Activated CD4-positive, alpha-beta memory T cell treated with anti-CD3 and anti-CD28 coated beads for 36 hours (primary cell): ENCODE data around the gene DCXR. TPM values are rescaled to one million over a fixed set of nuclear protein-coding genes. Genes with fewer than 3 reads are reported as not detected.
A peak's percentile ranks its signal among the peaks of the same experiment; 100 is the strongest.

ENCODE experiments used
- CTCF ChIA-PET: fragments of 350-600 bp; sonication (Branson Sonifier 250); formaldehyde crosslinking; loops from one replicate; lab custom pipeline; 2021; ENCODE audit warnings: antibody characterized with exemption, inconsistent platforms; lab: Charles Lee
- POLR2A ChIA-PET: fragments of 350-600 bp; sonication (Branson Sonifier 250); formaldehyde crosslinking; loops from one replicate; lab custom pipeline; 2021; ENCODE audit warnings: antibody characterized with exemption; lab: Charles Lee
- DNase-seq: peaks from one replicate; pipeline ENCODE4 v3.0.0-alpha.2; 2020
- H3K27ac Mint-ChIP-seq: one replicate; pipeline ENCODE4 v1.8.0; 2021; ENCODE audit warnings: mixed read lengths
- H3K27me3 Mint-ChIP-seq: one replicate; pipeline ENCODE4 v1.8.0; 2021; ENCODE audit warnings: mixed read lengths
- H3K36me3 Mint-ChIP-seq: one replicate; pipeline ENCODE4 v1.8.0; 2021; ENCODE audit warnings: mixed read lengths
- H3K4me1 Mint-ChIP-seq: one replicate; pipeline ENCODE4 v1.8.0; 2021; ENCODE audit warnings: low read depth, mixed read lengths
- H3K4me3 Mint-ChIP-seq: one replicate; pipeline ENCODE4 v1.8.0; 2021; ENCODE audit warnings: mild to moderate bottlenecking, mixed read lengths
- H3K9me3 Mint-ChIP-seq: one replicate; pipeline ENCODE4 v1.8.0; 2021; ENCODE audit warnings: mixed read lengths
- intact Hi-C: fragments of 100-400 bp; cut with micrococcal nuclease; formaldehyde crosslinking; loops from one replicate; pipeline ENCODE4 v1.15.1; 2023
- total RNA-seq, 2 experiments: library from RNA; stranded (reverse); gene quantifications; one replicate each; pipeline ENCODE4 v1.2.3, GENCODE V29; 2021

DCXR gene
- total RNA-seq, 2 experiments from 2014 or later, result 105 to 115 TPM

- POLR2A ChIA-PET, result no interaction called here
- Mint-ChIP-seq H3K27ac (no peak overlapping the region), H3K4me3 (no peak overlapping the region), H3K36me3 (peaks cover 26% of the 10 kb centered on the region), H3K9me3 (no peaks in the 10 kb centered on the region), H3K27me3 (no peaks in the 10 kb centered on the region), H3K4me1 (no peaks in the 10 kb centered on the region)
- intact Hi-C loops, result no loop called here
- CTCF ChIA-PET, result no interaction called here
- no peak for DNase-seq
Observed at GRCh38 chr17:82080048-82080788, 42.7 kb upstream of the DCXR start.

DNA sequence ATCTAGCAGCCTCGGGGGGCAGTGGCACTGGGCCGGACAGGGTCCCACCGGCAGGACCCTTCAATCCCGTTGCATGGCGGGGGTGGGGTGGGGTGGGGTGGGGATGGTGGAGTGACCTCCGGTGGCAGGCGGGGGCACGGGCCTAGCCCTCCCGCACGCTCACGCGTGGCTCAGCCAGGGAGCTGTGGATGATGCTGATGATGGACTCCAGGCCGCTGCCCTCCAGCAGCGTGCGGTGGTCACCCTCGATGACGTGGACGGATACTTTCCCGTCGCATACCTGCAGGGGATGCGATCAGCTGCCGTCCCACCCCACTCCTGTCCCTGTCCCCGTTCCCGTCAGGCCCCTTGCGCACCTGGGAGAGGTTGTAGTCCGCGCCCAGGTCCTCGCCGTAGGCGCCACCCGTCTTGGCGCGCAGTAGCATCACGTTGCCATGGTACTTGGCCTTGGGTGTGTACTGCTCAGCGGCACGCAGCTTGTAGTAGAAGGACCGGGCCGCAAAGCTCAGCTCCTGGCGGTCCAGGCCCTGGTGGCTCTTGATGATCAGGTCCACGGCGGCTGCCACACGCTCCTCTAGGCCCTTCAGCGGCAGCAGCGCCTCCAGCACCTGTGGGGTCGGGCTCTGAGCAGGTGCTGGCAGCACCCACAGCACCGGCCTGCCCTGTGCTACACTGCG, 41.6 kb upstream of the DCXR start:
- no peaks in the 10 kb centered on the region for H3K9me3 Mint-ChIP-seq
- ChIA-PET POLR2A (no interaction called here), CTCF (no interaction called here)
- intact Hi-C loops, result no loop called here
- no peaks in the 10 kb centered on the region for H3K4me1 Mint-ChIP-seq
- peaks cover 21% of the 10 kb centered on the region for H3K36me3 Mint-ChIP-seq
- no peak overlapping the region for H3K4me3 Mint-ChIP-seq
- H3K27me3 Mint-ChIP-seq, result no peaks in the 10 kb centered on the region
- DNase-seq, result no peak
- no peak overlapping the region for H3K27ac Mint-ChIP-seq

DNA sequence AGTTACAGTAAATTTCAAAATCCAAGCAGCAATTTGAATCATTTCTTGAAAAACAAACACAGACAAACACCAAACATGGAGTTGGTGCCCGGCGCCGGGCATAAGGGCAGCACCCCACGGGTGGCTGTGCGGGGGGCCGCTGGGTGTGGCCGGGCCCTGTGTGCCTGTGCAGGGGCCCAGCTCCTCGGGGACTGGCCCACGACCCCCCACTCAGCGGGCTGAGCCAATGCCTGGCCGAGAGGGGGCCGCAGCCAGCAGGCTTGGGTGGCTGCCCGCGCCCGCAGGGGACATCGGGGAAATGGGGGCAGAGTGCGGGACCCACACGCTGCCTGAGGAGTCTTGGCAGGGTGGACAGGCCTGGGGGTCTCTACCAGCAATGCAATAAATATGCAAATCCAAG, 40.9 kb upstream of the DCXR start:
- Mint-ChIP-seq H3K27me3 (no peaks in the 10 kb centered on the region), H3K9me3 (no peaks in the 10 kb centered on the region), H3K4me3 (no peak overlapping the region), H3K36me3 (peaks cover 16% of the 10 kb centered on the region), H3K27ac (no peak overlapping the region), H3K4me1 (no peaks in the 10 kb centered on the region)
- CTCF ChIA-PET, result no interaction called here
- POLR2A ChIA-PET, result interaction anchor here (1.4 kb wide), 1 partner anchor 19 kb away, joined by 6 read pairs; no protein-coding TSS in a partner anchor
- intact Hi-C loops, result no loop called here
- no peak for DNase-seq

- Mint-ChIP-seq H3K4me1 (no peaks in the 10 kb centered on the region), H3K27ac (no peak overlapping the region), H3K36me3 (peaks cover 11% of the 10 kb centered on the region), H3K27me3 (no peaks in the 10 kb centered on the region), H3K4me3 (no peak overlapping the region), H3K9me3 (no peaks in the 10 kb centered on the region)
- intact Hi-C loops, result no loop called here
- CTCF ChIA-PET, result interaction anchor here (1.6 kb wide), 1 partner anchor 48 kb away, joined by 7 read pairs; no protein-coding TSS in a partner anchor
- DNase-seq, result no peak
- POLR2A ChIA-PET, result interaction anchor here (1.4 kb wide), 1 partner anchor 18 kb away, joined by 6 read pairs; no protein-coding TSS in a partner anchor
Observed at GRCh38 chr17:82077617-82078358, 40.3 kb upstream of the DCXR start.

DNA sequence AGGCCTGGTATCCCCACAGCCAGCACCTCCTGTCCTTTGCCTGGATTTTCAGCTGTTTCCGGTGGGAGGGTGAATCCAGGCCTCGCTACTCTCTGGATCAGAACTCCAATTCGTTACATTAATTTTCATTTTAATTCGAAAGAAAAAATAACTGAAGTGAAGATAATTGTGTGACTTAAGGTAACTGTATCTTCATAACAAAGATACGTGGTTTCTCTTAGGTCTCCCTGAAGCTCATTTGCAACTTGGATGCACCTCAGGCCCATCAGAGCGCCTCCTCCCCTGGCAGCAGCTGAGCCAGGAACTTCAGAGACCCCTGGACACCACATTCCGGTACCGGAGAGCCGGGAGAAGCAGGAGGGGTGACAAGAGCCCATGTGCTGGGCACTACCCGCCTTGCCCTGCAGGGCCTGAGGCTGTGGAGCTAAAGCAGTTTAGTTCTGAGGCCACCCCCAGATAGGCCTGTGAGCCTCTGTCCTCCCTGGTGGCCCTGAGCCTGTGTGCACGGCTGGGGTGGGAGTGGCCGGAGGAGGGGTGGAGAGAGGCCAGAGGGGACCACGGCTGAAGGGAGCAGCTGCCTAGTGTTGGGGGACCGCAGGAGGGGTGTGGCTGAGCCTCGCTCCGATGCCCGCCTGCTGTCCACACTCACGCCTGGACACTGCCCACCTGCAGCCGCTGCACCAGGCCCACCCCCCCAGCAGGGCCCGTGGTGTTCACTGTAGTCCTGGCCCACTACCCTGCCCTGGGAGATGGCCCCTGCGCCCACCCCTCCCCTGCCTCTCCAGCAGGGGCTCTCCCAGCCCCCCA, 39.5 kb upstream of the DCXR start:
- intact Hi-C loops, result no loop called here
- Mint-ChIP-seq H3K27ac (no peak overlapping the region), H3K4me3 (no peak overlapping the region), H3K9me3 (no peaks in the 10 kb centered on the region), H3K4me1 (no peaks in the 10 kb centered on the region), H3K27me3 (no peaks in the 10 kb centered on the region), H3K36me3 (peaks cover 10% of the 10 kb centered on the region)
- CTCF ChIA-PET, result interaction anchor here (1.6 kb wide), 1 partner anchor 47 kb away, joined by 7 read pairs; no protein-coding TSS in a partner anchor
- POLR2A ChIA-PET, result interaction anchor here (1.2 to 1.4 kb wide), 2 partner anchors 13 to 17 kb away, joined by 3 to 6 read pairs; no protein-coding TSS in a partner anchor
- no peak for DNase-seq

DNA sequence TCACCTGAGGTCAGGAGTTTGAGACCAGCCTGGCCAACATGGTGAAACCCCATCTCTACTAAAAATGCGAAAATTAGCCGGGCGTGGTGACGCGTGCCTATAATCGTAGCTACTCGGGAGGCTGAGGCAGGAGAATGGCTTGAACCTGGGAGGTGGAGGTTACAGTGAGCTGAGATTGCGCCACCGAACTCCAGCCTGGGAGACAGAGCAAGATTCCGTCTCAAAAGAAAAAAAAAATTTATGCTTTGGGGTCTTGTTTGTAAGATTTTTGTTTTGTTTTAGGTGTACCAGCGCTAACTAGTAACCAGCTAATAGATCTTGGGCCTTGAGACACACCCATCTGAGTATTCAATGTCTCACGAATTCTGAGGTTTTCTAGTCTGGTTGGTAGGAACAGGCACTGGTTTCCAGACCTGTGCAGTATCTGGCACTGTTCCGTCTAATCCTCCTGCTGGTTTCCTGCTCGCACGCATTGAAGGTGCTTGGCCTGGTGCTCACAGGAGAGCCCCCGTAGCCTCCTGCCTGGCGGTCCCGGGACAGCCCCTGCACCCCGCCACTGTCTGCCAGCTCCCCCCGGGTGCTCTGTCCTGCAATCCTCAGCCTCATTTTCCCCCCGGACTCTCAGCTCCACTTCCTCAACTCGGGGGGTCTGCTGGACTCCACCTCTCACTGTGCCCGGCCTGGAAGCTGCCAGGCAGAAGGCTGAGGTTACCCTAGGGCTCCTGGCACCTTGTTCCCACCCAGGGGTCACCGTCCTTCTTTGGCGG, 38.7 kb upstream of the DCXR start:
- POLR2A ChIA-PET, result interaction anchor here (1.2 kb wide), 1 partner anchor 14 kb away, joined by 3 read pairs; no protein-coding TSS in a partner anchor
- CTCF ChIA-PET, result interaction anchor here (1.6 kb wide), 1 partner anchor 46 kb away, joined by 7 read pairs; no protein-coding TSS in a partner anchor
- Mint-ChIP-seq H3K4me3 (no peak overlapping the region), H3K9me3 (no peaks in the 10 kb centered on the region), H3K36me3 (peaks cover 8% of the 10 kb centered on the region), H3K27me3 (no peaks in the 10 kb centered on the region), H3K4me1 (no peaks in the 10 kb centered on the region), H3K27ac (peak overlapping the region; percentile 2)
- intact Hi-C loops, result no loop called here
- no peak for DNase-seq

DNA sequence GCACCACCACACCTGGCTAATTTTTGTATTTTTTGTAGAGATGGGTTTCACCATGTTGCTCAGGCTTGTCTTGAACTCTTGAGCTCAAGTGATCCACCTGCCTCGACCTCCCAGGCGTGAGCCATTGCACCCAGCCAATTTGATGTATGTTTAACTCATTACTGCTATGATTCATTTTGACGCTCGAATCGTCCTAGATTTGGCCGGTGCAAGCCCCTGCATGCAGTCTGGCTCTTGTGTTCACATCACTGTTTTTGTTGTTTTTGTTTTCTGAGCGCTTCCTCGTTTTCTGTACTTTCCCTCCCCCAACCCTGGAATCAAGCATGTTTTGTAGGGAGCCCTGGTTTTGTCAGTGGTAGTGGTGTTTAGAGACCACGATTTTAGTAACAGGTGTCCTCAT, 35.9 kb upstream of the DCXR start:
- intact Hi-C loops, result no loop called here
- Mint-ChIP-seq H3K4me3 (no peak overlapping the region), H3K27me3 (no peaks in the 10 kb centered on the region), H3K36me3 (peaks cover 2% of the 10 kb centered on the region), H3K27ac (no peak overlapping the region), H3K4me1 (no peaks in the 10 kb centered on the region), H3K9me3 (no peaks in the 10 kb centered on the region)
- CTCF ChIA-PET, result interaction anchor here (0.7 kb wide), 1 partner anchor 43 kb away, joined by 3 read pairs; no protein-coding TSS in a partner anchor
- DNase-seq, result no peak
- POLR2A ChIA-PET, result interaction anchor here (1.0 kb wide), 1 partner anchor 25 kb away, joined by 7 read pairs; the partner anchor contains the start of gene FASN

- CTCF ChIA-PET, result interaction anchor here (0.7 kb wide), 1 partner anchor 42 kb away, joined by 3 read pairs; no protein-coding TSS in a partner anchor
- no peaks in the 10 kb centered on the region for H3K27me3 Mint-ChIP-seq
- H3K27ac Mint-ChIP-seq, result no peak overlapping the region
- POLR2A ChIA-PET, result interaction anchor here (0.6 kb wide), 1 partner anchor 166 kb away, joined by 4 read pairs; no protein-coding TSS in a partner anchor
- no peaks in the 10 kb centered on the region for H3K9me3 Mint-ChIP-seq
- H3K36me3 Mint-ChIP-seq, result no peaks in the 10 kb centered on the region
- intact Hi-C loops, result no loop called here
- DNase-seq, result no peak
- H3K4me1 Mint-ChIP-seq, result no peaks in the 10 kb centered on the region
- no peak overlapping the region for H3K4me3 Mint-ChIP-seq
Observed at GRCh38 chr17:82072827-82073226, 35.3 kb upstream of the DCXR start.

GRCh38 chr17:82070611-82071010, 33.1 kb upstream of the DCXR start:
- Mint-ChIP-seq H3K27ac (no peak overlapping the region), H3K9me3 (no peaks in the 10 kb centered on the region), H3K4me3 (no peak overlapping the region), H3K36me3 (no peaks in the 10 kb centered on the region), H3K27me3 (no peaks in the 10 kb centered on the region), H3K4me1 (peaks cover 3% of the 10 kb centered on the region)
- no peak for DNase-seq
- intact Hi-C loops, result no loop called here
- CTCF ChIA-PET, result interaction anchor here (1.0 kb wide), 1 partner anchor 135 kb away, joined by 3 read pairs; no protein-coding TSS in a partner anchor
- POLR2A ChIA-PET, result no interaction called here

GRCh38 chr17:82065638-82066303, 28.3 kb upstream of the DCXR start, which contains the start of gene DUS1L:
TSS of gene DUS1L (minus strand) at chr17:82065804. CDS start at chr17:82065059, 745 bp downstream.
- H3K9me3 Mint-ChIP-seq, result no peaks in the 10 kb centered on the region
- CTCF ChIA-PET, result interaction anchor here (0.6 to 4.4 kb wide), 5 partner anchors 35 to 196 kb away, joined by 3 to 17 read pairs (median 4); no protein-coding TSS in a partner anchor
- POLR2A ChIA-PET, result interaction anchor here (0.6 to 2.3 kb wide), 7 partner anchors 9 to 33 kb away, joined by 3 to 5 read pairs (median 4); partner anchors contain the start of gene DCXR
- peak within 1 kb of the TSS; percentile 85 for H3K4me3 Mint-ChIP-seq
- peaks cover 9% of the 10 kb centered on the region for H3K4me1 Mint-ChIP-seq
- intact Hi-C loops, result loop anchor here (10.0 kb wide), 1 partner anchor 89 kb away; no protein-coding TSS in a partner anchor
- peak within 1 kb of the TSS; percentile 82 for H3K27ac Mint-ChIP-seq
- no peaks in the 10 kb centered on the region for H3K27me3 Mint-ChIP-seq
- DNase-seq, result peak; percentile 78
- peaks cover 2% of the 10 kb centered on the region for H3K36me3 Mint-ChIP-seq
